NCI-H2081 (cell line): ENCODE data around the gene ALCAM.

ENCODE experiments used
- DNase-seq, 2 experiments: peaks; one replicate each; lab custom pipeline; 2025; lab: John Stamatoyannopoulos, UW

ALCAM gene

GRCh38 chr3:105490045-105490444 is 123.3 kb downstream of the ALCAM start:
- DNase-seq, result no peak

GRCh38 chr3:105493305-105493892 is 126.7 kb downstream of the ALCAM start:
- DNase-seq, result no peak

DNA sequence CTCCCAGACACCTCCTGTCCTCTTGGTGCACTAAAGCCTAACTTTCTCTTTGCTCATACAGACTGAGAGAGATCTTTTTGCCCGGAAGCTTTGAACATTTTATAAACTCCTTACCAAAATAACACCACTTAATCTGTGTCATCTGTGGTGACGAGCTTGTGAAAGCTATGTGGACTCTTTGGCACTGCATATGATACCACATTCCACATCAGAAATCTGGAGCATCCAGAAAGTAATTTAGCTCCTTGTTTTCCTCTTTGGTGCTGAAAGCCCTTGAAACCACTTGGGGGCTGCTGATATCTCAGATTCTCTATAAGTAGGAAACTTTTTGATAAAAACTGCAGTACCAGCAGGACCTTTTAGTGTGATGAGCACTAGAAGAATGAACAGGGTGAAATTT is 128.3 kb downstream of the ALCAM start:
- DNase-seq, result no peak

DNA sequence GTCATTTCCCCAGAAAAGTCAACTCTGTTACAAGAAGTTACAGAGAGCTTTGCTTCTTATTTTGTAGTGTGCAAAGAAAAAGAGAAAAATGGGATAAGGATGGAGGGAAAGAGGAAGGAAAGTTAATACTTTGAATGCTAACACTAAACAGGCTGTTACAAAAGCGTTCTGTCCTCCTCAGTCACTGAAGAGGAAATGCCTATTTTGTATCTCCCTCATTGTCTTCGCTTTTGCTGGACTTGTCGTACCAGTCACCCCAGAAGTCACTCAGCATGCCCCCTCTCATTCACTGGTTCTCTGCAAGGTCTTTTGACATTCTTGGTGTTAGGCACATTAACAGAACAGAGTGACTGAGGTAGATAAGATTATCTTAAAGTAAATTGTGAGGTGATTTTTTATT is 129.6 kb downstream of the ALCAM start:
- DNase-seq, result no peak

DNA sequence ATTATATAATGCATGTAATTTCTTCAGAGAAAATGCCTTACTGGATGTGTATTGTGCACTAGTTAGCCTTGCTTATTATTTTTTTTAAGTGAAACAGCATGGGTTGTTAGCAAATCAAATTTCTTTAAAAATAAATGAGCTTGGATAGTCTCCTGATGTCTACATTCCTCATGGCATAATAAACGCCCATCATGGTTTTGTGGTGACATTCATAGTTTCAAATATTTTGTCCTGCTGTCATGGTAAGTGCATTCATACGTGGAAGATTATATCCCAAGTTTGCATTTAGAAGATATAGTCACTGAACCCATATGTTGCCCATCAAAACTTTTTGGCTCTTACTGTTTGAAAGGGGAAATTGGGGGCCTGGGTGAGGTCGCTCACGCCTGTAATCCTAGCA is 130.7 kb downstream of the ALCAM start:
- DNase-seq, result no peak

DNA sequence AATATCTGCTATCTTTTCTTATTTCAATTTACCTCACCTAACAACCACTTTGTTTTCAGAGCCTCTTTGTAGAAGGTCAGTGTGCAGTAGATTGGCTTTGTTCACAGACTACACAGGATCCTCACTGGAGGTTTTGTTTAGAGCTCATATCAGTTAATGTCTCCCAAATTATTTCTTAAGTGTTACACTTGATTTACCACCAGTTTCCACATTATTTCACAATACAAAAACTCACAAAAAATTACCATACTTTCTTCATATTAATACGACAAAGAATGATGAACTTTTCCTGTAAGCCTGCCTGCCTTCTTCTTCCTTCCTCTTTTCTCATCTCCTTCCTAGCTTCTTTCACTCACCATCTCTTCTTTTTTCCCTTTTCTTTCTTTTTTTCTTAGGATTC is 133.3 kb downstream of the ALCAM start:
- peak in 1 of 2 experiments; percentile 48 for DNase-seq

DNA sequence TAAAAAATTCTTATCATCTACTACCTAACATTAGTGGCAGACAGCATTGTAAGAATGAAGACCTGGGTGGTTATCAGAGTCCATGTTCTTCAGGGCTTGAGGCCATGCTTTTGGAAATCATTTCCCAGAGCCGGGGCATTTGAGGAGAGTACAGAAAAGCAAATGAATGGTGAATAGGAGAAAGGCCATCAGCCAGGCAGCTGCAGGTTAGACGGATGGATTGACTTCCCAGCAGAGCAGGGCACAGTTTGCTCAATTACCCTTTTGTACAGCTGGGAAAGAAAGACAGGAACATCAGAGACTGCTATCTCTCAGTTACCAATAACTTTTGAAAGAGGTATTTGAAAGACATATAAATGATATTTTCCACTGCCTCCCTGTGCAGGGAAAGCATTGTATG is 135.6 kb downstream of the ALCAM start:
- DNase-seq, result peak; percentile 36 to 75

DNA sequence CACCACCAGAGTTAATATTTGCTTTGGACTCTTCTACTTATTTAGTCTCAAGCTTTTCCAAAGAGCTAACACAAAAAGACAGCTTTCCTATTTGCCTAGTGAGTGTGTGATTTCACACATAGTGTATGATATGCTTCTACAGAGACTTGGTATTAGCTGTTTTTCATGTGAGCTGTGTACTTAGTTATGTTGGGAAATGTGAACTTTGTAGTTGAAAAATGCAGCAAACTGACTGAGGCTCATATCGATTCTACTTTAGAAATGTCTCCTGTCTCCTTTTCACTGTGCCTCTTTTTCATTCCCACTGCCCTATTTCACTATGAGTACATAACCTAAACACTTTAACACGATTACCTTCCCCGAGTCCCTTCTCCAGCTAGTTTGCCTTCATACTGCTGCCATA is 136.5 kb downstream of the ALCAM start:
- peak in 1 of 2 experiments; percentile 79 for DNase-seq

GRCh38 chr3:105504440-105504951 is 137.8 kb downstream of the ALCAM start:
- no peak for DNase-seq

- no peak for DNase-seq
These were observed 138.5 kb downstream of the ALCAM start for GRCh38 chr3:105505170-105505569.

GRCh38 chr3:105511031-105511430 is 144.3 kb downstream of the ALCAM start:
- no peak for DNase-seq

DNA sequence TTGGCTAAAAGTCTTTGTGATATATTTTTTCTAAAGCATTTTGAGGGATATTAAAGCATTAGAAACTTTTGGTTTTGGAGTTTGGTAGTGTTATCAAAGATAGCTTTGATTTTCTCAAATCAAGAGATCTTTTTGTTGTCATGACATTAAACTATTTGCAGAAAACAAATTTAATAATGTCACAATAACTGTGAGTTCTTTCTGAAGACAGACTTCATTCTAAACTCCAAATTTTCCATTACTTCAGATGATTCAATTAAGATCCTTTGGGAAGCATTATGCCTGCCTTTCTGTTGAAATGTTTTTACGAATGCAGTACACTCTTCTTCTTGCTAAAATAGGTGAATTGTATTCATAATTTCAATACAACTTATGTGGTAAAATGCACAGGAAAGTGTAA is 145.4 kb downstream of the ALCAM start:
- no peak for DNase-seq

DNA sequence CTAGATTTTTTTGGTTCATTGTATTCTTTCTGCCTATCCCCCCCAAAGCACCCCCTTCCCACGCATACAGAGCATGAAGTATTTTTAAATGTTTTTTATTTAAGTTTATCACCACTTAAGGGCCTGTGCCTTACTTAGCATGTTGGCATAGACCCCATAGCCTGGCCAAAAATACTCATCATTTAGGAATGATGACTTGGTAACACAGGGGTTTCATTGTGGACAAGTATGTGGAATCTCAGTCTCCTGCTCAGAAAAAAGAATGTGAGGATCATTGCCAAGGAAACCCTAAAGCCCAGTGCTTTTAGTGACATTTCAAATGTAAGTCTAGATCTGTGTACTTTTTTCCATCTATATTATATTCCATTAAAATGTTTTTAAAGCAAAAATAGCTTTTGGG is 146.3 kb downstream of the ALCAM start:
- DNase-seq, result no peak

DNA sequence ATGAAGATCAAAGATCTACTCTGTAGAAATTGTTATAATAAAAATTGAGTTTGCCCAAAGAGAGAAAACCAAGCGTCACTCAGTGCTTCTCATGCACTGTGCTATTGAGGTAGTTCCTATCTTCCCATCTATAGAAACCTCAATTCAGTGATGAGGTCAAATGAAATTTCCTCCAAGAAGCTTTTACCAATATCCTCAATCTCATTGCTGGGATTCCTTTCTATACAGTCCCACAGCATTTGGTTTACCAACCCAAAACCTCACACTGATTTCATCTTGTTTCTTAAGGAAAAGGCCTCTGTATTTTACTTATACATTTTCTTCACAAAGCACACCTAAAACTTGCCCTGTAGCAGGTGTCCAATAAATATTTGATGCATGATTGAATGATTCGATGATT is 147.2 kb downstream of the ALCAM start:
- no peak for DNase-seq

- DNase-seq, result peak in 1 of 2 experiments; percentile 32
These were observed 148.7 kb downstream of the ALCAM start for GRCh38 chr3:105515372-105515771.

DNA sequence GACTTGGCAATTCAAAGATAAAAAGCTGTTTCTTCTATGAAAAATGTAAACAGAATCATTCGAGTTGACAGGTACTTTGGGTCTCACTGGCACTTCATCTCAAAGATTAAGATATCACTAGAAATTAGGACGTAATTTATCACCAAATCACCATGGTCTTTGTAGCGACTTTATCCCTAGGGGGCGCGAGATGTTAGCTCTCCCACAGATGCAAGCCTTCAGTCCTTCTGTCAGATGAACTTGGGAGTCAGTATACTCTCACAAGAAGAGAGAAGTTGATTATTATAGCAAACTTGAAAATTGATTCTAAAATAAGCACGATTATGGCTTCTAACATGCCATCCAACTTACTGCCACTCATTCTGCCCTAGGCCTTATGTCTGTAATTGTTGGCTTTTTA is 150.3 kb downstream of the ALCAM start:
- DNase-seq, result no peak

DNA sequence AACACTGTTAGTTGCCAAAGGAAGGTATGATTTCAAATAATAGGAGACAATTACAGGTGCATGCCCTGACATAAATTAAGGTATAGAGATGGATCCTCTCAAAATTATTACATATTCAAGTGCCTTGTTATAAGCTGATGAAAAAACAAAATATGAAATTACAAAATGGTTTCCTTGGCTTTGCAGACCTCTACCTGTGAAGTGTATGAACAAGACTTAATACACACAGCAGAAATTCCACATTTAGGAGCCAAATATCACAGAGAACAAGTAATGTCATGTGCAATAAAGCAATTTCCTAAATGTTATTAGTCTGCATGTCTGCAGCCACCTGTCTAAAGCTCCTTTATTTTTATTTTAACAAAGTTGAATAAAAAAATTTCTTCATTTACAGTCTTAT is 151.5 kb downstream of the ALCAM start:
- DNase-seq, result peak in 1 of 2 experiments; percentile 44

DNA sequence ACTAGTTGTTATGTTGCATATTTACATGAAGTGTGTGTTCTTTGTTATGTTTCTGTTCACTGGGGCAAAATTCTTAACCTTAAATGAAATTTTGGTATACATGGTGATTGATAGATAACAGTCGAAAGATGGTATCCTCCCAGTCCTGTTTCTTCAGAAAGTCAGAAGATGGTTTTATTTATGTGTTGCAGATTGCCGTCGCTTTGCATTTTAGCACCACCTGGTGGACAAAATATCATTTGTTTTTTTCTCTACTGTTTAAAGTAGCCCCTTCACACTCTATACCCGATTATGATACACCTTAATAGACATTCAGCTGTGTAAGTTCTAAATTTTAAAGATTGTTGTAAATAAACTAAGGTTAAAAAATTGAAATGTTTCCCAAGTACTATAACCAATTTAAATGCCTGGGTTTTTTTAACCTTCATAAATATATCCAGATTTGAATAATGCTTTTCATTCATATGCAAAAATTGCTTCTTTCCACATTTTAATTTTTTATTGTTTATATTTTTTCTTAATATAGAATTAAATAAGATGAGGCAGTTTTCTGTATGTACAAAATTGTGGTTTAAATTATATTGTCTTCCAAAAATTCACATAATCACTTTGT is 152.2 kb downstream of the ALCAM start:
- peak; percentile 76 to 78 for DNase-seq

DNA sequence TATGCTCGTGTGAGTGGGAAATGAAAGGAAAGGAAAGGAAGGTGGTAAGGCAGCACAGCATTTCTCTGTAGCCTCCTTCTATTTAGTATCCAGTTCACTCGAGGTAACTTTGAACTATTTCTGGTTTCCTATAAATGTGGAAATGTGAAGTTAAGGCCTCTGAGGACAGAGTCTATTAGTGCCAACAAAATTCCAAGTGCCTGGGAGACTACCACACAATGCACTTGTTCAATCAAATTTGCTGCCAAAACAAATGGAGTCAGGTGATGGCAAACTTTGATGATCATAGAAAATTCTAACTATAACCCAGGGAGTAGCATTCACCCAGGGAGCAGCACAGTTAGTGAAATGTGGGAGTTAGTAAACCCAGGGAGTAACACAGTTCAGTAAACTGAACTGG is 155.1 kb downstream of the ALCAM start:
- no peak for DNase-seq

DNA sequence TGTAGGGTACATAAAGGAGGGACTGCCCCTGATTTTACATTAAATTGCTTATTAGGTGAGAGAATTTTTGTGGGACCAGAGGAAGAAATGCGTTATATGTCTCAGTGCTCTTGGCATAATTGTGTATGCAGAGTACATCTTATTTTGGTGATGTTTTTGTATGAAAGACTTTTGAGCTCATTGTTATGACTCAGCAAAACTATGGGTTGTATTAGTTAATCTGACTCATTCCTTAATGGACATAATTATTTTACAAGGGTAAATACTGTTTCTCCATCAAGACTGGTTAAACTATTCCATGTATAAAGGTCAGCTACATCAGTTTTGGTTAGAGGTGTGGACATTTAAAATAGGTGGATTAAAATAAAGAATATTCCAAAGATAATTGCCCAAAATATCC is 156.8 kb downstream of the ALCAM start:
- no peak for DNase-seq

DNA sequence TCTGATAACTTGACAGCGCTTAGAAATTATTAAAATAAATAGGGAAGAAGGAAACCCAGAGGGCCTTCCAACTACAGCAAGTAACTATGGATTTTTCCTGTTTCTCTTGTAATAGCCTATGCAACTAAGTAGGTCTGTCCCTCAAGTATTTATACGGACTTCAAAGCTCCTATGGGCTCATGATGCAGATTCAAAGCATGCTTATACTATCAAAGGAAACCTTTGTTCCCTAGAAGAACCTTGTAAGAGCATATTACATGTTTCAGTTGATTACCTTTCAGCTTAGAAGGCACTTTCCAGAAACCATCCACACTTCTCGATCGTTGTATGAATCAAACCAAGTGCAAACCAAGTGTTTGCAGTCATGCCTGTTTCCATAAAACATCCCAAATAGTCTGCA is 158.8 kb downstream of the ALCAM start:
- no peak for DNase-seq

DNA sequence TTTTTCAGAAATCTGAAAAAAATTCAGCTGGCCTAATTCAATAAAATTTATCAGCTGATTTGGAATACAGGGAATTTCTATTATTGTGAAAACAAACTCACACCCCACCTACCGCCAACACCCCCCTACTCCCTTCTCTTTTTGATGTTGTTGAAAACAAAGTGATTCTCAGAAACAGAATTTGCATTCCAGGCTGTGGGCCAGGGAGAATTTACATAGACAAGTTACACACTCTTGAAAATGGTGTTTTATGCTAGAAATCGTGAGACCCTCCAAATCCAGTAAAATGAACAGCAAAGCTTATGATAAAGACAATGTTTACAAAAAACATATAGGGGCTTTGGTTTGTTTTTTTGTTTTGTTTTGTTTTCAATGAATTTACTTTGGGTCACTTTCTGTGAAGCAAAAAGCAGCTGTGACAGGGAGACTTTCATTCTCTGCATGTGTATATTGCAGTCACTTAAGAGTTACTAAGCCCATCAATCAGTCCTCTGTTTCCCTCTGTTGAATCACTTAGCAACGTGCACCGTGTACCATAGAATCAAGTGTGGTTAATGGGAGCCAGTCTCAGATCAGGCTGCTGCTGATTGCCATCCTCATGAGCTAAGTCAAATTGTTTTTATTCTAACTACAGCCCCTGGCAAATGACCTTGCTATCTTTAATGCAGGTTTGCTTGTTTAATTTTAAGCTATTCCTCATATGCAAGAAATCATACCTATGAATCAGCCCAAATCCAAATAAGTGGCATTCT is 159.8 kb downstream of the ALCAM start:
- peak; percentile 63 to 84 for DNase-seq

- peak; percentile 63 to 92 for DNase-seq
These were observed 160.8 kb downstream of the ALCAM start for GRCh38 chr3:105527535-105527934.
